H1 (cell line): ENCODE results near the gene SULT2B1. TPM values are rescaled to one million over a fixed set of nuclear protein-coding genes. Genes with fewer than 3 reads are reported as not detected.

Source experiments
- CTCF ChIA-PET: fragments of 300-600 bp; sonication (Branson Sonifier 250); formaldehyde crosslinking; loops from one replicate; lab custom pipeline; 2021; ENCODE audit not compliant: partially characterized antibody; lab: Charles Lee
- POLR2A ChIA-PET: fragments of 300-600 bp; sonication (Branson Sonifier 250); formaldehyde crosslinking; loops from one replicate; lab custom pipeline; 2021; ENCODE audit warnings: inconsistent platforms; ENCODE audit not compliant: partially characterized antibody; lab: Charles Lee
- DNase-seq, 2 experiments: peaks; one replicate each; pipeline versions ENCODE4 v3.0.0 to v3.0.0-alpha.2; 2010 to 2022; ENCODE audit warnings: low spot score in 2 of 2, low read depth in 1 of 2, mixed read lengths in 1 of 2
- FAIRE-seq: peaks from 2 replicates; lab custom pipeline; 2011; peaks lifted over from hg19 to GRCh38; lab: Jason Lieb, UNC
- H2AFZ ChIP-seq: 2 replicates; pipeline ENCODE4 v1.8.1; 2012; ENCODE audit warnings: low read length, inconsistent platforms
- H2AK5ac ChIP-seq: 2 replicates; pipeline ENCODE4 v1.6.1; 2013; ENCODE audit warnings: low read depth, low read length
- H2BK120ac ChIP-seq: replicated peaks from 2 replicates; pipeline ENCODE3; 2013; ENCODE audit warnings: low read depth, low read length, inconsistent platforms
- H2BK12ac ChIP-seq: 2 replicates; pipeline ENCODE4 v1.6.1; 2013; ENCODE audit warnings: low read depth, low read length
- H2BK15ac ChIP-seq: 2 replicates; pipeline ENCODE4 v1.6.1; 2013; ENCODE audit warnings: low read length
- H2BK20ac ChIP-seq: 2 replicates; pipeline ENCODE4 v1.6.1; 2013; ENCODE audit warnings: low read length
- H2BK5ac ChIP-seq: 2 replicates; pipeline ENCODE4 v1.6.1; 2013; ENCODE audit warnings: low read depth, low read length
- H3K14ac ChIP-seq: 2 replicates; pipeline ENCODE4 v1.6.1; 2013; ENCODE audit warnings: inconsistent platforms; ENCODE audit not compliant: insufficient read length
- H3K18ac ChIP-seq: 2 replicates; pipeline ENCODE4 v1.6.1; 2013; ENCODE audit warnings: low read length; ENCODE audit errors: extremely low read depth
- H3K23ac ChIP-seq: 2 replicates; pipeline ENCODE4 v1.6.1; 2013; ENCODE audit warnings: inconsistent platforms; ENCODE audit not compliant: insufficient read length
- H3K23me2 ChIP-seq: 2 replicates; pipeline ENCODE4 v1.6.1; 2013; ENCODE audit warnings: low read depth, low read length
- H3K27ac ChIP-seq: 2 replicates; pipeline ENCODE4 v1.6.1; 2011; ENCODE audit warnings: low read depth, low read length, inconsistent platforms
- H3K27me3 ChIP-seq, 4 experiments: replicated peaks in 1 of 4; 1 replicate in 1 of 4; 2 replicates in 3 of 4; pipeline versions ENCODE4 v1.6.1 to v1.8.1; 2011 to 2013; ENCODE audit warnings: low read length in 3 of 4, mild to moderate bottlenecking in 3 of 4, inconsistent platforms in 2 of 4, mixed read lengths in 2 of 4, moderate library complexity in 1 of 4; ENCODE audit not compliant: control insufficient read depth in 3 of 4, insufficient read depth in 3 of 4; ENCODE audit errors: extremely low read depth in 1 of 4
- H3K36me3 ChIP-seq, 4 experiments: 2 replicates each; pipeline versions ENCODE4 v1.6.1 to v1.8.1; 2011 to 2013; ENCODE audit warnings: mild to moderate bottlenecking in 4 of 4, low read length in 3 of 4, moderate library complexity in 2 of 4, control low read depth in 1 of 4, inconsistent platforms in 1 of 4; ENCODE audit not compliant: insufficient read depth in 4 of 4, control insufficient read depth in 2 of 4
- H3K4ac ChIP-seq: replicated peaks from 2 replicates; pipeline ENCODE3; 2013; ENCODE audit warnings: low read length, low read depth, mixed read lengths, inconsistent platforms; ENCODE audit not compliant: insufficient read length
- H3K4me1 ChIP-seq, 4 experiments: replicated peaks in 1 of 4; 1 replicate in 1 of 4; 2 replicates in 3 of 4; pipeline versions ENCODE4 v1.6.1 to v1.8.1; 2011 to 2013; ENCODE audit warnings: low read length in 3 of 4, inconsistent platforms in 2 of 4, mixed read lengths in 1 of 4; ENCODE audit not compliant: insufficient read depth in 4 of 4, control insufficient read depth in 3 of 4
- H3K4me2 ChIP-seq, 2 experiments: 2 replicates each; pipeline versions ENCODE4 v1.6.1 to v1.8.1; 2011 to 2013; ENCODE audit warnings: low read depth in 2 of 2, low read length in 2 of 2, control low read depth in 1 of 2, inconsistent platforms in 1 of 2, mild to moderate bottlenecking in 1 of 2; ENCODE audit not compliant: insufficient read depth in 1 of 2
- H3K4me3 ChIP-seq, 4 experiments: fragments of 200-600, 300-600 bp in 1 of 4; sonication (generic), shearing (Covaris generic), sonication (Bioruptor Twin) in 1 of 4; 2 replicates each; pipeline versions ENCODE4 v1.5.1 to v1.8.1; 2011 to 2016; ENCODE audit warnings: low read length in 4 of 4, low read depth in 3 of 4, control low read depth in 2 of 4, inconsistent platforms in 2 of 4, mild to moderate bottlenecking in 2 of 4, mixed read lengths in 1 of 4, moderate library complexity in 1 of 4; ENCODE audit not compliant: insufficient read depth in 2 of 4; ENCODE audit errors: extremely low read depth in 1 of 4
- H3K56ac ChIP-seq: replicated peaks from 2 replicates; pipeline ENCODE3; 2013; ENCODE audit warnings: low read depth, mild to moderate bottlenecking, mixed read lengths, low read length, inconsistent platforms; ENCODE audit not compliant: insufficient read length
- H3K79me1 ChIP-seq: 2 replicates; pipeline ENCODE4 v1.6.1; 2013; ENCODE audit warnings: low read depth, low read length, control low read depth
- H3K79me2 ChIP-seq, 2 experiments: 2 replicates each; pipeline versions ENCODE4 v1.6.1 to v1.8.1; 2012 to 2013; ENCODE audit warnings: low read length in 2 of 2, mild to moderate bottlenecking in 2 of 2, inconsistent platforms in 1 of 2; ENCODE audit not compliant: insufficient read depth in 2 of 2, control insufficient read depth in 1 of 2
- H3K9ac ChIP-seq, 4 experiments: replicated peaks in 1 of 4; 1 replicate in 1 of 4; 2 replicates in 3 of 4; pipeline versions ENCODE4 v1.6.1 to v1.8.1; 2011 to 2013; ENCODE audit warnings: low read depth in 3 of 4, low read length in 3 of 4, control low read depth in 2 of 4, mild to moderate bottlenecking in 2 of 4, moderate library complexity in 2 of 4, inconsistent platforms in 1 of 4; ENCODE audit errors: extremely low read depth in 1 of 4
- H3K9me3 ChIP-seq, 2 experiments: 2 replicates each; pipeline versions ENCODE4 v1.6.1 to v1.8.1; 2012 to 2013; ENCODE audit warnings: mild to moderate bottlenecking in 2 of 2, moderate library complexity in 2 of 2, control low read depth in 1 of 2, inconsistent platforms in 1 of 2, low read depth in 1 of 2, low read length in 1 of 2, mixed read lengths in 1 of 2; ENCODE audit not compliant: insufficient read depth in 2 of 2
- H4K20me1 ChIP-seq, 2 experiments: replicated peaks in 1 of 2; 2 replicates each; pipeline versions ENCODE3 to v1.8.1; 2011 to 2013; ENCODE audit warnings: inconsistent platforms in 2 of 2, low read length in 2 of 2, mild to moderate bottlenecking in 1 of 2; ENCODE audit not compliant: insufficient read depth in 2 of 2, control insufficient read depth in 1 of 2
- H4K5ac ChIP-seq: 2 replicates; pipeline ENCODE4 v1.6.1; 2013; ENCODE audit warnings: low read length, low read depth, mixed read lengths, inconsistent platforms; ENCODE audit not compliant: insufficient read length
- H4K8ac ChIP-seq: 2 replicates; pipeline ENCODE4 v1.8.0; 2013; ENCODE audit warnings: mild to moderate bottlenecking, moderate library complexity, low read length, inconsistent platforms; ENCODE audit not compliant: insufficient read depth; ENCODE audit errors: extremely low read depth
- H4K91ac ChIP-seq: replicated peaks from 2 replicates; pipeline ENCODE3; 2013; ENCODE audit warnings: low read length, mixed read lengths, inconsistent platforms; ENCODE audit not compliant: insufficient read length
- BACH1 ChIP-seq: IDR thresholded peaks from 2 replicates; pipeline ENCODE4 v1.6.1; 2012; ENCODE audit warnings: low read length, improper control_type of control experiment
- JUN ChIP-seq: IDR thresholded peaks from 2 replicates; pipeline ENCODE4 v1.6.1; 2011; ENCODE audit warnings: low read depth, mild to moderate bottlenecking, improper control_type of control experiment, low read length
- KDM5A ChIP-seq: fragments of 200-600 bp; IDR thresholded peaks from 2 replicates; pipeline ENCODE4 v1.7.1; 2012; ENCODE audit warnings: mild to moderate bottlenecking, low read length, inconsistent platforms, mixed read lengths
- NANOG ChIP-seq: IDR thresholded peaks from 2 replicates; pipeline ENCODE4 v1.6.1; 2011; ENCODE audit warnings: low read length, low read depth, mild to moderate bottlenecking, inconsistent platforms; ENCODE audit not compliant: insufficient read depth, poor library complexity, severe bottlenecking
- POU5F1 ChIP-seq: IDR thresholded peaks from 2 replicates; pipeline ENCODE4 v1.6.1; 2011; ENCODE audit warnings: low read depth, mild to moderate bottlenecking, low read length, moderate library complexity
- SAP30 ChIP-seq: fragments of 300-600 bp; sonication (generic); IDR thresholded peaks from 2 replicates; pipeline ENCODE4 v1.7.1; 2012; ENCODE audit warnings: low read length, moderate library complexity, mild to moderate bottlenecking, inconsistent platforms; ENCODE audit not compliant: insufficient read depth, insufficient replicate concordance
- SIN3A ChIP-seq, 2 experiments: IDR thresholded peaks in 1 of 2; conservative IDR thresholded peaks in 1 of 2; 2 replicates each; pipeline ENCODE4 v1.6.1; 2011 to 2012; ENCODE audit warnings: low read length in 2 of 2, improper control_type of control experiment in 1 of 2, low read depth in 1 of 2, mild to moderate bottlenecking in 1 of 2
- SP2 ChIP-seq: IDR thresholded peaks from 2 replicates; pipeline ENCODE4 v1.6.1; 2012; ENCODE audit warnings: mild to moderate bottlenecking, low read length, inconsistent platforms
- TBP ChIP-seq: IDR thresholded peaks from 2 replicates; pipeline ENCODE4 v1.6.1; 2011; ENCODE audit warnings: low read depth, low read length, improper control_type of control experiment
- TEAD4 ChIP-seq: IDR thresholded peaks from 2 replicates; pipeline ENCODE4 v1.6.1; 2012; ENCODE audit warnings: low read depth, low read length, inconsistent platforms, mixed read lengths
- YY1 ChIP-seq: IDR thresholded peaks from 2 replicates; pipeline ENCODE4 v1.6.1; 2011; ENCODE audit warnings: low read depth, mild to moderate bottlenecking, low read length
- ZNF274 ChIP-seq: IDR thresholded peaks from 2 replicates; pipeline ENCODE4 v1.7.0; 2012; ENCODE audit warnings: low read length, borderline replicate concordance; ENCODE audit errors: extremely low read depth
- WGBS, 2 experiments: shearing (Covaris generic) in 1 of 2; methylation state at CpG; one replicate each; pipeline versions ENCODE4 v1.1.6 to v1.1.7; 2013 to 2015; ENCODE audit warnings: low lambda C conversion rate in 2 of 2, mixed read lengths in 2 of 2, inconsistent platforms in 1 of 2, low coverage in 1 of 2, missing lambda C conversion rate in 1 of 2; ENCODE audit not compliant: insufficient replicate concordance in 2 of 2, insufficient coverage in 1 of 2, insufficient read length in 1 of 2; ENCODE audit errors: extremely low coverage in 1 of 2, missing lambda C conversion rate in 1 of 2; 5-methylcytosine and 5-hydroxymethylcytosine counted together
- polyA plus RNA-seq, 7 experiments: library from polyadenylated mRNA; depleted of rRNA in 3 of 7; stranded (reverse) in 5 of 7; unstranded in 2 of 7; fragments of >200 nt in 5 of 7; fragments of 200-250 nt in 2 of 7; gene quantifications; 1 replicate in 5 of 7; 2 replicates in 1 of 7; 4 replicates in 1 of 7; pipeline versions ENCODE4 v1.2.1 to v1.2.3, GENCODE V29; 2011 to 2013; ENCODE audit warnings: missing spikeins in 2 of 7, mixed read lengths in 2 of 7
- total RNA-seq: library from RNA; stranded (reverse); fragmentation: NEBNext Ultra II Directional; extraction: Animal tissue kit (Norgen Biotek cat#: 25700); gene quantifications from 2 replicates; pipeline ENCODE4 v1.2.1, GENCODE V29; 2021

SULT2B1 gene
- total and polyA plus RNA-seq, 2 of the 8 experiments (the other 6 are each of a cell fraction or from before 2014, with no cell fraction given), result 1.5 to 2.6 TPM

- DNase-seq, result no peak
- FAIRE-seq, result no peak
- Histone ChIP-seq H3K23me2 (no peaks in the 10 kb centered on the region), H3K9me3 (no peaks in the 10 kb centered on the region), H3K18ac (no peak overlapping the region), H2BK15ac (no peak overlapping the region), H3K4me3 (no peak overlapping the region), H3K14ac (no peak overlapping the region), H3K4me2 (no peak overlapping the region), H3K23ac (no peak overlapping the region), H2BK12ac (no peak overlapping the region), H2BK120ac (no peak overlapping the region), H4K91ac (no peak overlapping the region), H2BK5ac (no peak overlapping the region), H3K27ac (no peak overlapping the region), H2BK20ac (no peak overlapping the region), H3K4me1 (peaks cover 0 to 13% (median 8%) of the 10 kb centered on the region in 4 experiments; a peak in 5 of 7 replicates), H4K20me1 (peaks cover 0 to 11% of the 10 kb centered on the region in 2 experiments), H3K79me2 (no peaks in the 10 kb centered on the region), H2AK5ac (no peak overlapping the region), H2AFZ (no peak overlapping the region), H4K8ac (no peak overlapping the region), H3K27me3 (no peaks in the 10 kb centered on the region), H3K56ac (no peak overlapping the region), H3K36me3 (no peaks in the 10 kb centered on the region; a peak in 1 of 8 replicates), H3K9ac (no peak overlapping the region), H3K79me1 (no peaks in the 10 kb centered on the region), H3K4ac (no peak overlapping the region), H4K5ac (no peak overlapping the region)
- TF ChIP-seq KDM5A, result no peak
- TF ChIP-seq POU5F1, result no peak
- TF ChIP-seq ZNF274, result no peak
- no peak for TF ChIP-seq TEAD4
- TF ChIP-seq SP2, result no peak
- TF ChIP-seq JUN, result no peak
- TF ChIP-seq YY1, result no peak
- TF ChIP-seq NANOG, result no peak
- TF ChIP-seq SIN3A (conservative IDR thresholded peaks at IDR 0.05 in 1 of 2, IDR thresholded peaks at IDR 0.05 in 1 of 2; ENCODE audit: low read depth in 1 of 2, low read length in 2 of 2), result no peak
- no peak for TF ChIP-seq SAP30
- TF ChIP-seq BACH1, result no peak
- no peak for TF ChIP-seq TBP
- ChIA-PET CTCF (interaction anchor here (0.6 to 7.0 kb wide), 11 partner anchors 8 to 295 kb away, joined by 3 to 143 read pairs (median 5); partner anchors contain the start of genes RPL18 and SPHK2), POLR2A (interaction anchor here (0.6 to 30.9 kb wide), 13 partner anchors 3 to 129 kb away, joined by 3 to 788 read pairs (median 5); partner anchors contain the start of genes DBP, FAM83E, RPL18 and SPACA4)
- 94% methylated on average over 17 of the region's 20 CpGs; no CpG with 5 or more reads in 1 of the 2 experiments for WGBS, 2 experiments
These were observed 57.7 kb downstream of the SULT2B1 start for GRCh38 chr19:48609571-48610108.
